Liver (tissue), 9 donors: ENCODE data around the gene LPP. TPM values are rescaled to one million over a fixed set of nuclear protein-coding genes. Genes with fewer than 3 reads are reported as not detected.

ENCODE experiments used
- DNase-seq: peaks from one replicate; pipeline ENCODE4 v3.0.0-alpha.2; 2017; ENCODE audit warnings: low spot score
- H3K27ac ChIP-seq, 2 donors: one replicate each; pipeline ENCODE4 v1.7.0; 2013; ENCODE audit warnings: inconsistent platforms in 2 of 2, low read length in 2 of 2, control low read depth in 1 of 2, low read depth in 1 of 2, mild to moderate bottlenecking in 1 of 2
- H3K27me3 ChIP-seq, 4 donors: one replicate each; pipeline versions ENCODE4 v1.6.1 to v1.7.0; 2013; ENCODE audit warnings: low read length in 3 of 4, inconsistent platforms in 1 of 4, mild to moderate bottlenecking in 1 of 4, moderate library complexity in 1 of 4; ENCODE audit not compliant: control insufficient read depth in 4 of 4, insufficient read depth in 4 of 4
- H3K36me3 ChIP-seq, 4 donors: one replicate each; pipeline versions ENCODE4 v1.6.1 to v1.7.0; 2013; ENCODE audit warnings: low read length in 3 of 4, mild to moderate bottlenecking in 3 of 4, low read depth in 1 of 4, moderate library complexity in 1 of 4; ENCODE audit not compliant: control insufficient read depth in 4 of 4, insufficient read depth in 3 of 4
- H3K4me1 ChIP-seq, 4 donors: one replicate each; pipeline versions ENCODE4 v1.6.1 to v1.7.0; 2013; ENCODE audit warnings: low read length in 3 of 4, mild to moderate bottlenecking in 3 of 4, moderate library complexity in 1 of 4; ENCODE audit not compliant: control insufficient read depth in 4 of 4, insufficient read depth in 4 of 4
- H3K4me3 ChIP-seq, 3 donors: one replicate each; pipeline versions ENCODE4 v1.6.1 to v1.7.0; 2013; ENCODE audit warnings: low read length in 3 of 3, control low read depth in 1 of 3, low read depth in 1 of 3, mild to moderate bottlenecking in 1 of 3
- H3K9ac ChIP-seq, 2 donors: one replicate each; pipeline ENCODE4 v1.7.0; 2013; ENCODE audit warnings: low read length in 2 of 2, mild to moderate bottlenecking in 2 of 2, moderate library complexity in 2 of 2, control low read depth in 1 of 2, low read depth in 1 of 2
- H3K9me3 ChIP-seq, 4 donors: one replicate each; pipeline versions ENCODE4 v1.6.1 to v1.7.0; 2013; ENCODE audit warnings: low read length in 3 of 4; ENCODE audit not compliant: control insufficient read depth in 4 of 4
- EGR1 ChIP-seq, 2 donors: IDR thresholded peaks; 2 replicates each; pipeline ENCODE4 v1.6.1; 2016 to 2018; ENCODE audit warnings: antibody characterized with exemption in 2 of 2, low read depth in 2 of 2
- FOXA1 ChIP-seq: IDR thresholded peaks from 2 replicates; pipeline ENCODE4 v1.6.1; 2016; ENCODE audit warnings: antibody characterized with exemption
- FOXA2 ChIP-seq: IDR thresholded peaks from 2 replicates; pipeline ENCODE4 v1.6.1; 2016; ENCODE audit warnings: antibody characterized with exemption
- GABPA ChIP-seq, 2 donors: IDR thresholded peaks in 1 of 2; conservative IDR thresholded peaks in 1 of 2; 2 replicates each; pipeline ENCODE4 v1.6.1; 2016; ENCODE audit warnings: antibody characterized with exemption in 2 of 2, mild to moderate bottlenecking in 1 of 2, moderate library complexity in 1 of 2
- HNF4A ChIP-seq, 2 donors: conservative IDR thresholded peaks; 2 replicates each; pipeline ENCODE4 v1.6.1; 2016; ENCODE audit warnings: antibody characterized with exemption in 2 of 2, mild to moderate bottlenecking in 2 of 2
- JUND ChIP-seq, 2 donors: IDR thresholded peaks; 2 replicates each; pipeline ENCODE4 v1.6.1; 2016; ENCODE audit warnings: antibody characterized with exemption in 2 of 2
- NR2F2 ChIP-seq: IDR thresholded peaks from 2 replicates; pipeline ENCODE4 v1.6.1; 2016; ENCODE audit warnings: antibody characterized with exemption
- RAD21 ChIP-seq, 2 donors: IDR thresholded peaks; 2 replicates each; pipeline ENCODE4 v1.6.1; 2016; ENCODE audit warnings: antibody characterized with exemption in 2 of 2, mild to moderate bottlenecking in 2 of 2
- RXRA ChIP-seq, 2 donors: IDR thresholded peaks; 2 replicates each; pipeline ENCODE4 v1.6.1; 2017 to 2018; ENCODE audit warnings: antibody characterized with exemption in 2 of 2, mild to moderate bottlenecking in 1 of 2
- SP1 ChIP-seq: IDR thresholded peaks from 2 replicates; pipeline ENCODE4 v1.6.1; 2018; ENCODE audit warnings: antibody characterized with exemption, mild to moderate bottlenecking
- YY1 ChIP-seq: IDR thresholded peaks from 2 replicates; pipeline ENCODE4 v1.6.1; 2016; ENCODE audit warnings: antibody characterized with exemption, mild to moderate bottlenecking
- WGBS: extraction: QIAGEN DNeasy Blood & Tissue Kit; methylation state at CpG from one replicate; pipeline ENCODE4 v1.1.7; 2013; 5-methylcytosine and 5-hydroxymethylcytosine counted together
- polyA plus RNA-seq, 2 donors: library from polyadenylated mRNA; stranded (reverse) in 1 of 2; unstranded in 1 of 2; fragments of 200-250 nt in 1 of 2; fragments of >200 nt in 1 of 2; fragmentation: Nextera tagmentation in 1 of 2; extraction: Ambion mirVana in 1 of 2; gene quantifications; one replicate each; pipeline versions ENCODE4 v1.2.1 to v1.2.3, GENCODE V29; 2013 to 2015
- total RNA-seq, 2 donors: library from RNA; depleted of rRNA; stranded (reverse); fragments of >200 nt; gene quantifications; one replicate each; pipeline ENCODE4 v1.2.3, GENCODE V29; 2014
- TF ChIP-seq, protein P1 (sequence below): IDR thresholded peaks from 2 replicates; pipeline ENCODE4 v1.6.1; 2016; ENCODE audit warnings: antibody characterized with exemption, mild to moderate bottlenecking
- TF ChIP-seq, protein P2 (sequence below): IDR thresholded peaks from 2 replicates; pipeline ENCODE4 v1.6.1; 2016; ENCODE audit warnings: antibody characterized with exemption
- TF ChIP-seq, protein P3 (sequence below): IDR thresholded peaks from 2 replicates; pipeline ENCODE4 v1.6.1; 2016; ENCODE audit warnings: antibody characterized with exemption
- donor health status: healthy.
- donor health status: healthy.
- donor health status: healthy.
- donor health status: healthy.
- donor health status: healthy.

LPP gene
- total and polyA plus RNA-seq, 4 donors: 3.3 to 53.7 (median 28.2) TPM

DNA sequence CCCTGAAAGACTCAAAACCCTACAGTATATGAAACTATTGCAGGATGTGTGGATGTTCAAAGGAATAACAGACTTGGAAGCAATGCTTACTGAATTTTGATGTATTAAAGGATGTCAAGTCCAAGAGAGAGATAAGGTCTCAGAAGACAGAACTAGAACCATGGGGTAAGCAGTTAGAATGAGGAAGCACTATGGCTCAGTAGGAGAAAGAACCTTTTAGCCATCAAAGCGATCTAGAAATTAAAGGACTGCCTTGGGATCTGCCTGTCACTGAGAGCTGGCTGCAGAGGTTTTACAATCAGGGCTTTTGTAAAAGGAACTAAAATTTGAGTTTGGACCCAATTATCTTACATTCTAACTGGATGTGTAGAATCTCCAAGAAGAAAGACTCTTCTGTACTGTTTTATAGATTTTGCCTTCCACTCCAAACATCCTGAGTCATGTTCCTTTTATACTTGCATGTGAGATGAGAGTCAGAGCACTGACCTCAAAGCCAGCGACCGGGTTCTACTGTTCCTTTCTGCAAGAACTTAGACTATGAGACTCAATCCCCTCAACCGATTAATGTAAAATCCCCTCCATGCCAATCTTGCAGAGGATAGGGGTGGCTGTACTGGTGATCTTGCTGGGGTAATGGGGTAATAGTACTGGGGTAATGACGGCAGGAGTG, 605.5 kb downstream of the LPP start:
- peaks cover 0 to 12% (median under 1%) of the 10 kb centered on the region in 4 donors for H3K36me3 ChIP-seq
- DNase-seq: no peak
- no peaks in the 10 kb centered on the region for H3K9me3 ChIP-seq
- no peaks in the 10 kb centered on the region for H3K27me3 ChIP-seq
- 91% methylated on average over 5 of the region's 5 CpGs for whole genome bisulfite sequencing
- H3K4me1 ChIP-seq: peaks cover 0 to 3% (median 0%) of the 10 kb centered on the region in 4 donors
- TF ChIP-seq RAD21 (IDR thresholded peaks at IDR 0.05): no peak
- peak in 1 of 2 donors; percentile 15 for TF ChIP-seq RXRA (IDR thresholded peaks at IDR 0.05)
- no peak overlapping the region for H3K27ac ChIP-seq
- no peak overlapping the region for H3K9ac ChIP-seq
- H3K4me3 ChIP-seq: no peak overlapping the region

DNA sequence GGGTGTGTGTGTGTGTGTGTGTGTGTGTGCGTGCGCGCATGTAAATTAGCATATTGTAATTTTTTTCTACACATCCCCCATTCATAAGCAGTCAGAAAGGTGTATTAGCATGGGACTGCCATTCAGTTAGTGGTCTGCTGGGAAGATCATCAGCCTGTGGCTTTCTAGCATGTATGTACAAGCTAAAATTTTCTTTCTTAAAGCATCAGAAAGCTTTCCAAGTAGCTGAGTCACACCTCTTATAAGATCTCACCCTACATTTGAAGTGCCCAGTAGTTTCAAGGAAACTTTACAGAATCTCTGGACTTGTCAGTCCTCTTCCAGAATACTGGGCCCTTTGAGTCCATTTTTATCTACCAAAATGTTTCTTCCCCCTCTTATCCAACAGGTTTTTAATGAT, 606.5 kb downstream of the LPP start:
- TF ChIP-seq FOXA2: no peak
- TF ChIP-seq, protein P1, sequence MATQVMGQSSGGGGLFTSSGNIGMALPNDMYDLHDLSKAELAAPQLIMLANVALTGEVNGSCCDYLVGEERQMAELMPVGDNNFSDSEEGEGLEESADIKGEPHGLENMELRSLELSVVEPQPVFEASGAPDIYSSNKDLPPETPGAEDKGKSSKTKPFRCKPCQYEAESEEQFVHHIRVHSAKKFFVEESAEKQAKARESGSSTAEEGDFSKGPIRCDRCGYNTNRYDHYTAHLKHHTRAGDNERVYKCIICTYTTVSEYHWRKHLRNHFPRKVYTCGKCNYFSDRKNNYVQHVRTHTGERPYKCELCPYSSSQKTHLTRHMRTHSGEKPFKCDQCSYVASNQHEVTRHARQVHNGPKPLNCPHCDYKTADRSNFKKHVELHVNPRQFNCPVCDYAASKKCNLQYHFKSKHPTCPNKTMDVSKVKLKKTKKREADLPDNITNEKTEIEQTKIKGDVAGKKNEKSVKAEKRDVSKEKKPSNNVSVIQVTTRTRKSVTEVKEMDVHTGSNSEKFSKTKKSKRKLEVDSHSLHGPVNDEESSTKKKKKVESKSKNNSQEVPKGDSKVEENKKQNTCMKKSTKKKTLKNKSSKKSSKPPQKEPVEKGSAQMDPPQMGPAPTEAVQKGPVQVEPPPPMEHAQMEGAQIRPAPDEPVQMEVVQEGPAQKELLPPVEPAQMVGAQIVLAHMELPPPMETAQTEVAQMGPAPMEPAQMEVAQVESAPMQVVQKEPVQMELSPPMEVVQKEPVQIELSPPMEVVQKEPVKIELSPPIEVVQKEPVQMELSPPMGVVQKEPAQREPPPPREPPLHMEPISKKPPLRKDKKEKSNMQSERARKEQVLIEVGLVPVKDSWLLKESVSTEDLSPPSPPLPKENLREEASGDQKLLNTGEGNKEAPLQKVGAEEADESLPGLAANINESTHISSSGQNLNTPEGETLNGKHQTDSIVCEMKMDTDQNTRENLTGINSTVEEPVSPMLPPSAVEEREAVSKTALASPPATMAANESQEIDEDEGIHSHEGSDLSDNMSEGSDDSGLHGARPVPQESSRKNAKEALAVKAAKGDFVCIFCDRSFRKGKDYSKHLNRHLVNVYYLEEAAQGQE: no peak
- H3K4me1 ChIP-seq: peaks cover 0 to 3% (median 0%) of the 10 kb centered on the region in 4 donors
- H3K9me3 ChIP-seq: no peaks in the 10 kb centered on the region
- over 99% methylated on average over 3 of the region's 3 CpGs for WGBS
- H3K27me3 ChIP-seq: no peaks in the 10 kb centered on the region
- no peak for DNase-seq
- H3K4me3 ChIP-seq: no peak overlapping the region
- no peak overlapping the region for H3K9ac ChIP-seq
- peaks cover 0 to 12% (median under 1%) of the 10 kb centered on the region in 4 donors for H3K36me3 ChIP-seq
- H3K27ac ChIP-seq: no peak overlapping the region

DNA sequence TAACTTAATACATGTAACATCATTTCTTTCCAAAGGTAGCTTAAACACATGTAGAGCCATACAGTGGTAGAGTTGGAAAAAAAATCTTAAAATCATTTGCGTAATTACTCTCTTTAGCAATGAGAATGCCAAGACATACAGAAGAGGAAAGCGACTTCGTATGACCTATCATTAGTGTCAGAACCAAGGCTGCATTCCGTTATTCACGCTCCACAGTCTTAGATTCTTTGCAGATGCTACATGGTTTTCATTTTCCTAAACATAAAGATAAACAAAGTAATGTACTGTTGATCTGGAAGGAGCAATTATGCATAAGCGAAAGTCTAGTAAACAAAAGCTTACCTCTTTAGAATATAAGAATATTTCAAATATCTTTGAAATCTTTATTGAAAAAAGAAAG, 607.5 kb downstream of the LPP start:
- H3K4me1 ChIP-seq: peaks cover 0 to 3% (median 0%) of the 10 kb centered on the region in 4 donors

More for the DNA sequence above, 607.5 kb downstream of the LPP start:
- TF ChIP-seq FOXA1: no peak
- TF ChIP-seq, protein P1: no peak
- no peak for TF ChIP-seq FOXA2
- TF ChIP-seq EGR1 (IDR thresholded peaks at IDR 0.05; ENCODE audit: low read depth in 2 of 2): no peak
- no peak for TF ChIP-seq RXRA (IDR thresholded peaks at IDR 0.05)
- TF ChIP-seq, protein P2, sequence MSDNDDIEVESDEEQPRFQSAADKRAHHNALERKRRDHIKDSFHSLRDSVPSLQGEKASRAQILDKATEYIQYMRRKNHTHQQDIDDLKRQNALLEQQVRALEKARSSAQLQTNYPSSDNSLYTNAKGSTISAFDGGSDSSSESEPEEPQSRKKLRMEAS: no peak
- TF ChIP-seq YY1: no peak
- TF ChIP-seq GABPA (IDR thresholded peaks at IDR 0.05 in 1 of 2, conservative IDR thresholded peaks at IDR 0.05 in 1 of 2): no peak
- no peak for TF ChIP-seq HNF4A (conservative IDR thresholded peaks at IDR 0.05)
- TF ChIP-seq SP1: no peak
- TF ChIP-seq, protein P3, sequence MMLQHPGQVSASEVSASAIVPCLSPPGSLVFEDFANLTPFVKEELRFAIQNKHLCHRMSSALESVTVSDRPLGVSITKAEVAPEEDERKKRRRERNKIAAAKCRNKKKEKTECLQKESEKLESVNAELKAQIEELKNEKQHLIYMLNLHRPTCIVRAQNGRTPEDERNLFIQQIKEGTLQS: no peak
- TF ChIP-seq JUND (IDR thresholded peaks at IDR 0.05): no peak
- TF ChIP-seq NR2F2: no peak
- DNase-seq: no peak
- H3K27ac ChIP-seq: no peak overlapping the region
- 88% methylated on average over 6 of the region's 6 CpGs for WGBS
- no peaks in the 10 kb centered on the region for H3K9me3 ChIP-seq
- no peak overlapping the region for H3K9ac ChIP-seq
- no peak overlapping the region for H3K4me3 ChIP-seq
- peaks cover 0 to 12% (median under 1%) of the 10 kb centered on the region in 4 donors for H3K36me3 ChIP-seq
- H3K27me3 ChIP-seq: no peaks in the 10 kb centered on the region
